DMS 273 treated with DMSO at 0.1 percent for 48 hours (cell line): ENCODE measurements around the gene OR2F2.

Experiments used
- DNase-seq: peaks from one replicate; lab custom pipeline; 2025; lab: John Stamatoyannopoulos, UW

OR2F2 gene

DNA sequence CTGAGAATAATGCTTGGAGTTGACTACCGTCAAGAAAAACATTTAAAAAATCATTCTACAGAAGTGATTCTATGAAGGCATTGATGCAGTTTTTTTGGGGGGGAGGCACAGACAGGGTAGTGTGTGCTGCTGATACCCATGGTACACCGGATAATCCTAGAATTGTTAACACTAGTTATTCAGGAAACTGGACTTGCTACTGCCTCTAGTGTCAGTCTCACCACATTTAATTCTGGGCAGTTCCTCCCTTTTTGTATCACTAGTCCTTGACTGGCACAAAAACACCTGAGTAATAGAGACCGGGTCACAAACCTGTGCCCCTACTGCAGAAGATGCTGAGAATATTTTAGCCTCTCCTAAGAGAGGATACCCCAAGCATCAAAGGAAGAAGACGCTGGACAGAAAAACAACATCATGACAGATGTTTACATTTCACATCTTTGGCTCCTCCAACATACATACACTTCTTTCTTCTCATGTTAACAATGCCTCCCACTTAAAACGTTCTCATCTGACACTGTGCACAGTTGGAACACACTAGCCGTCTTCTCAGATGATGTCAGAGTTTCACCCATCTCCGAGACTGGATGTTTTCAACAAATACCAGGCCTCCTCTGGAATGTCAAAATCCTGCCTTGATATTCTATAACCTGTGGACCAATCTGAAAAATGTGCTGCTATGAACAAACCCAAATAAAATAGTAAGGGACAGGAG lies 19.9 kb upstream of the OR2F2 start:
- DNase-seq, result no peak

DNA sequence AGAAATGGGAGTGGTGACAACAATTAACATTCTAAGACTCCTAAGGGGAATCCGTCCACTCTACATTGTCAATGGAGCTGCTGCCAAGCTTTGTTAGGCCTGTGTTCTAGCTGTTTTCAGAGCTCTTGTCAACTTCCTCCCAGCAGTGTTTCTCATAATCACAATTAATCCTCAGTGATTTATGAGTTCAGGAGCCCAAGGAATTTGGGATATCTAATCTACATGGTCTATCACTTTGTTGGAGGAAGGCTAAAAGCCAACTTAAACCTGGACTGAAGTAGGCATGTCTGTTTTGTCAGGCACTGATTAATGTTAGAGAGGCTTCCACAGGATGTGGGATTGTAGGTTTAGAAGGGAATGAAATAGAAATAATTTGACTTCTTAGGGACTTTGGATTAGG lies 10.2 kb upstream of the OR2F2 start:
- no peak for DNase-seq

DNA sequence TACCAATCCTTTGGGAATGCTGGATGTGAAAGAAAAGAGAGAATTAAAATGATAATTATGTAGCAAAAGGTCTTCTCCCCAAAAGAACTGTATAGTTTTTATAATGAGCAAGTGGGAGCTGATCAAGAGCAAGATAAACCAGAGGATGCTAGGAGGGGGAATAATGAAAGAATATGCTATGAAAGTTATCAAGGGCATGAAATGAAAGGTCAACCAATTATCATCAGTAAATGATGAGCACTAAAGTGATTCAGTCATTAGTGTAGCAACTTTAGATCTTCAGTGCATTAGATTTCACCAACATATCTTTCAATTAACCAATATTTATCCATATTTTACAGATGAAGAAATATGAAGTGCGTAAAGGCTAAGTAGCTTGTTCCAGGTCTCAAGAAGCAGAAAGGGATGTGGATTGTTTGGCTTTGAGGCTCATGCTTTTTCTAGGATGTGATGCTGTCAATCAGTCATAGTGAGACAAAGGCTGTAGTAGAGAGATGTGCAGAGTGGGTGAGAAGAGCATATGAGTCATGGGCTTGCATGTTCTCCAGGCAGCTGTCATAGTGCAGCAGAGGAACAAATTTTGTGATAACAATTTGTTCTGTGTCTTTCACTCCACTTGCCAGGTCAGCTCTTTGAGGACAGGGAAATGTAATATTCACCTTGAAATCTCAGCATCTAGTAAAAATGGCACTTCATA lies 5.7 kb upstream of the OR2F2 start:
- DNase-seq, result no peak

DNA sequence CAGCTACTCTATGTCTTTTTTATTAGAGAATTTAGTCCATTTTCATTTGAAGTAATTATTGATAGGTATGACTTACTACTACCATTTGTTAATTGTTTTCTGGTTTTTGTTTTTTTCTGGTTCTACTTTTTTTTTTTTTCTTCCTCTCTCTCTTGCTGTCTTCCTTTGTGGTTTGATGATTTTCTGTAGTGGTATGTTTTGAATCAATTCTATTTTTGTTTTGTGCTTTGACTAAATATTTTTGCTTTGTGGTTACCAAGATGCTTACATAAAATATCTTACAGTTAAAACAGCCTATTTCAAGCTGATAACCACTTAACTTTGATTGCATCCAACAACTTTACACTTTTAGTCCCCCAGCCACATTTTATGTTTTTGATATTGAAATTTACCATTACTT lies 3.3 kb upstream of the OR2F2 start:
- DNase-seq, result no peak

DNA sequence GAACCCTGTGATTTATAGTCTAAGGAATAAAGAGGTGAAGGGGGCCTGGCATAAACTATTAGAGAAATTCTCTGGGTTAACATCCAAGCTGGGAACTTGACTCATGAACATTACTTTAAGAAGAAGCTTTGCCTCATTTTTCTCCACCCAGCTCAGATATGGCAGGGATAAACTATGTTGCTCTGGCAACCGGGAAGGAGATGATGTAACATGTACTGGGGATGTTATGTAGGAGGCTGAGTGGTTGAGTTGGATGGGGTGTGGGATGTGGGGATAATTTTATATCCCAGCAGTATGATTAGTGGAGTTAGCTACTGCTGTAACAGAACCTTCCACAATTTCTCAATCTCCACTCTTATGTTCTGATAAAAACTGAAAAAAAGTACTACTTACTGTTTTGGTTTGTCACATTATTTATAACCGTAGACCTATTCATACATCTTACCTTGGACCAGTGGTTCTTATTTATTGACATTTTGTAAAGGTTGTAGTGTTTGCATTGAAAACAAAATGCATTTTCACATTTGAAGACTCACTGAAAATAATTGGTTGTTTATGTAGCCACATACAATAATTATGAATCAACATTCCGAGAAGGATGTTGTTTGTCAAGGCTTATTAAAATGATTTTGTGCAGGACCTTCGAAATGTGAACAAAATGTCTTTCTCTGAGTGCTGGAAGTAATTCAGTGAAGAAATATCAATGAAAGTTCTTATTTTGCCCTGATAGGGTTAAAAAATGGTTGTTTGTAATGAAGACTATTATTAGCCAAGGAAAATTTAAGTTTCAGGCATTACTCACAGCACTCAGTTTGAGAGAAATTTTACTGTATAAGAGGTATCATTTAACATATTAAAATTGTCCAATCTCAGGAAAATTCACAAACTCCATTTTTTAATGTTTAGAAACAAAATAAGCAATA lies 1.3 kb downstream of the OR2F2 start:
- no peak for DNase-seq

DNA sequence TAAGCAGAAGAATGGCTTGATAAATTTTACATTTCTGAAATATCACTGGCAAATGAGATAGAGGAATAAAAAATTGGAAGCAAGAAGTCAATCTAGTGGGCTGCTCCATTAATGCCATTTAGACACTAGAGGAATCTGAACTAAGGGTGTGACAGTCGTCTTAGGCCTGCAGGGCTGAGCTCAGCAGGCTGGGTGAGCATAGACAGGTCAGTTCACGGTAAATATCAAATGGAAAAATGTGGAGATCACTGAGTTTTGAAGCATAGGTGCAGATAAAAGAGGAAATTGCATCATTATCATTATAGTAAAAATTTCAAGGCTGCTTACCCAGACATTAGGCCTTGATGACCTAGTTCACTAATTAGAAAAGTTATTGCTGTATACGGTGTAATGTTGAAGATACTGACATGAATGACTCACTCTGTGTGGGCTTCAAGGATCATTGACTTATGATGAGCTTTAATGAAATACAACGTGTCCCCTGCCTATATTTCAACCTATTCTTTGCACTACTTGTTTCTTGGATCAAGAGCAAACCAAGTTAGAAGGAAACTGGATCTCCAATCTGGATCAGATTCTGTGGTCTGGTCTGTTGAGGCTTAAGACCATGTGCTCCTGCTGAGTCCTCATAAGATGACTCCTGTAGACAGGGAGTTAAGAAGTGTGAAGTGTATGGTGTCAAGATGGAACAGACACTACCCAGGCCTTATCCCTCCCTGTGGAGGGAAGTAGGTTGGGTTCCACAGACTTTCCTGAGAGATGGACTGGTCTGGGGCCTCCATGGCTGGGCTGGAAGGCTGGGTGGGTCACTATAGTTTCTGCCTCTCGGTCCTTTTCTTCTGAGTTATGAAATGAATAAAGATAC lies 3.6 kb downstream of the OR2F2 start:
- no peak for DNase-seq

DNA sequence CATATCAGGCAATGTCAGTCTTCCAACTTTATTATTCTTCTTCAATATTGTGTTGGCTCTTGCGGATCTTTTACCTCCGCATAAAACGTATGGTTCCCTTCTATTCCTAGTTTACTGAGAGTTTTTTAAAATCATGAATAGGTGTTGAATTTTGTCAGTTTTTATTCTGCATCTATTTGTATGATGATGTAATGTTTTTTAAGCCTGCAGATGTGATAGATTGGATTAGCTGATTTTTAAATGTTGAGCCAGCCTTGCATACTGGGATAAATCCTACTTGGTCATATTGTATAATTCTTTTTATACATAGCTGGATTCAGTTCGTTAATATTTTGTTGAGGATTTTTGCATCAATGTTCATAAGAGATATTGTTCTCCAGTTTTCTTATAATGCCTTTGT lies 10.4 kb downstream of the OR2F2 start:
- DNase-seq, result no peak

DNA sequence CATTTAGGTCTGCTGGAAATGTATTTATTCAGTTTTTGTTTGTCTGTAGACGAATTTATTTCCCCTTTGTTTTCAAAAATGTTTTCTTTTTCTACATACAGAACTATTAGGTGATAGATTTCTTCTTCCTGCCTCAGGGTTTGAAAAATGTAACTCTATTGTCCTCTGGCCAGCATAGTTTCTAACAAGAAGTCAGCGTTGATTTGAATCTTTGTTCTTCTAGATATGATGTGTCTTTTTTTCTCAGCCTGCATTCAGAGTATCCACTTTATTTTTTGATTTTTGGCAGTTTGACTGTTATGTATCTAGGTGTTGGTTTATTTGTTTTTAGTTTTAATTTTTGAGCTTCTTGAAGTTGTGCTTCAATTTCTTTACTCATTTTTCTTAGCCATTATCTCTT lies 12.1 kb downstream of the OR2F2 start:
- no peak for DNase-seq

DNA sequence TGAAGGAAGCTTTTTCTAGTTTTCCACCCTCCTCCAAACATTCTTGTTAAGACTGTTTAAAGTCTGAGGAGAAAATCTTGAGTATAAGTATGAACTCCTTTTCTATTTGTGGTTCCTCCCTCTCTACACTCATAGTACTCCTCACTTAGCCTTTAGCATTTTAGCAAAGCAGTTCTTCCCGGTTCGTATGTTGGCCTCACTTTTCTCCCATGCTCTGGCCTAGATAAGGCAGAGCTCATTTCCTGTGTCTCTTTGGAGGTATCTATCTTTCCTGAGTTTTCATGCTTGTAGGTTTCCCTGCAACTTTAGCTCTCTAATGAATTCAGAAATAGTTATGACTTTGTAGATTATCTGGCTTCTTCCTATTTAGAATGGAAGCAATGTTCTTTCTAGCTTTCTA lies 13.7 kb downstream of the OR2F2 start:
- no peak for DNase-seq

DNA sequence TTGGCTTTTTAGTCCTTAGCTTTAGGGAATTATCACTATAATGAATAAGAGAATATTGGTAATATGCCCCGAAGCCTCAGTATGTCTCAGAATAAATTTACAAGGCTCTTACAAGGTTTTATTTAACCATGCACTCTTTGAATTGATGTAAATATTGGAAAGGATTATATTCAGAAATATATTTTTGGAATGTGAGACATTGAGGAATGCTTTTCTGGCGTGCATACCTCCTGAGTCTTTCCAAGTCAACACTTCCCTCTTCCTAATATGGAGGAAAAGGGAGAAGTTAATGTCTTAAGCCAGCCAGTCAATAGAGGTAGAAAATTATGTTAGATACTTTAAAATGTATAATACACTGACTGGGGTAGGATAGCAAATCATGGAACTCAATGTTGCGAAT lies 18.4 kb downstream of the OR2F2 start:
- no peak for DNase-seq

DNA sequence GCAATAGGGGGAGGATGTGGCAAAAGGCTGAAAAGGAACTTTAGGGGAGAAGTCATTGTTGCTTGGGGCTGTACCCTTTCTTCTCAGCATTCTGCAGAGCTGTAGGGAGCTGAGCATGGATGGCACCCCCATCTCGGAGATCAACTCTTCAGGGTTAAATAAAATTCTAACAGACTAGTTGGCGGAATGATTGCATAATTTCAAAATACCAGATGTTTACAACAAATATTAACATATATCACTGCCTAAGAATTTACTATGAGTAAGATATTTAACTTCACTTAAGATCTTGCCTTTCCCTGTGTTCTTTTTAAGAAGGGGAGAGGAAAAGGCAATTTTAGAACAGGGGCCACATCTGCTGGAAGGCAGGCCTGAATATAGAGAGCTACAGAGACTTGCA lies 19.1 kb downstream of the OR2F2 start:
- DNase-seq, result no peak

DNA sequence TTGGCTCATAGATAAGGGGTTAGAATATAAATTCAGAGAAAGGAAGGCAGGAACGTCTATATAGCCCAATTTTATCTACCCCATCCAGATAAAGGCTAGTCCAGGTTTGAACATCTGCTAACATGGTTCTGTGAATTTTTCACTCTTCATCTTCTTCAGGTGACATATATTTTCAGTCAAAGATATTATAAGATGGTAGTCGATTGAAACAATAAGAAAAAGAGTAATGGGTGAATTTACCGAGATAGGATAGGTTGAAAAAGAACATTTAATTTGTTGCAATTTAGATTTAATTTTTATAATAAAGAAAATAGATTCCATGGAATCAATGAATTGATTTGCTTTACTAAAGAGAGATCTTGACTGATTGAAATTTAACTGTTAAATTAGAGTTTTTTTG lies 19.5 kb downstream of the OR2F2 start, which contains the start of gene OR2F1:
OR2F1 (plus strand) TSS at position 301 of the 400 bp plus-strand sequence. CDS start 5,127 bp downstream, outside the sequence.
- DNase-seq, result no peak

DNA sequence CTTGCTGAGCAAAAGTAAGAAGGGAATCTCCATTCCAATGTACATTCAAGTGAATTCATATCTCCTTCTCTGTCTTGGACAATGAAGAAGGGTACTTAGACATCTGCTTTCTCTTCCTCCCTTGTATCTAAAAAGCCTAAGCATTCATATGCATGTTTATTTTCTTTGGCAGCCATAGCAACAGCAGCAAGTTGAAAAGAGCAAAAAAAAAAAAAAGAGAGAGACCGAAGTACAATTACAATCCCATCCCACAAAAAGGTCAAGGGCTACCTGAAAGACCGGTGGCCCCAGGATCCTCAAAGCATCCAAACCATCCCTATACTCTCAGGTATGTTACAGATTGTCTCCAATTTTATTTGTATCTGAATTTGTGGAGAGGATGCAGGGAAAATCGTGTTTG lies 23.7 kb downstream of the OR2F2 start:
- no peak for DNase-seq

DNA sequence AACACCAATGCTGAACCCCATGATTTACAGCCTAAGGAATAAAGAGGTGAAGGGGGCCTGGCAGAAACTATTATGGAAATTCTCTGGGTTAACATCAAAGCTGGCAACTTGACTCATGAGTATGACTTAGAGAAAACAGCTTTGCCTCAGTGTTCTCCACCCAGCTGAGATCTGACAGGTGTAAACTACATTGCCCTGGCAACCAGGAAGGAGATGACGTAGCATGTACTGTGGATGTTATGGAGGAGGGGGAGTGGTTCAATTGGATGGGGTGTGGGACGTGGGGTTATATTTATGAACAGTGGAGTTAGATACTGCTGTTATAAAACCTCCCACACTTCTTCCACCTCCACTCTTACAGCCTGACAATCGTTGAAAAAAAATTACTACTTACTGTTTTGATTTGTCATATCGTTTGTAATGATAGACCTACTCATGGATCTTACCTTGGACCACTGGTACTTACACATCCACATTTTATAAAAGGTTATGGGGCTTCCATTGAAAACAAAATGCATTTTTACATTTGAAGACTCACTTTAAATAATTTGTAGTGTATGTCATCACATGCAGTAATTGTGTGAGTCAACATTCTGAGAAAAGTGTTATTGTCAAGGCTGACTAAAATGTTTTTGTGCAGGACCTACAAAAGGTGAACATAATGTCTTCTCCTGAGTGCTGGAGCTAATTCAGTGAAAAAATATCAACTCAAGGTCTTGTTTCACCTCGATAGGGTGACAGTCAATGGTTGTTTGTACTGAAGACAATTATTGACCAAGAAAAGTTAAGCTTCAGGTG lies 26.0 kb downstream of the OR2F2 start:
- DNase-seq, result no peak

DNA sequence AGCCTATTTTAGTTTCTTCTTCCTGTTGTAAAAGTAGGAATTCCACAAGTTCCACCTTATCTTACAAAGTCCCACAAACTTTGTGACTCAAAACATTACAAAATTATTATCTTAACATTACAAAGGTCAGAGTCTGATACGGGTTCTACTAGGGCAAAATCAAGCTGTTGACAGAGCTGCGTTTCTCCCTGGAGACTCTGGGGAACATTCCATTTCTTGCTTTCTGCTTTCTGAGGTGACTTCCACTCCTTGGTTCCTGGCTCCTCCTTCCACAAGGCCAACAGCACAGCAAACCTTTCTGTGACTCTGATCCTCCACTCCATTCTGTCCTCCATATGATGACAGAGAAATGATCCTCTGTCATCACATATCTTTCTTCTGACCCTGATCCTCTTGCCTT lies 30.2 kb downstream of the OR2F2 start:
- no peak for DNase-seq

DNA sequence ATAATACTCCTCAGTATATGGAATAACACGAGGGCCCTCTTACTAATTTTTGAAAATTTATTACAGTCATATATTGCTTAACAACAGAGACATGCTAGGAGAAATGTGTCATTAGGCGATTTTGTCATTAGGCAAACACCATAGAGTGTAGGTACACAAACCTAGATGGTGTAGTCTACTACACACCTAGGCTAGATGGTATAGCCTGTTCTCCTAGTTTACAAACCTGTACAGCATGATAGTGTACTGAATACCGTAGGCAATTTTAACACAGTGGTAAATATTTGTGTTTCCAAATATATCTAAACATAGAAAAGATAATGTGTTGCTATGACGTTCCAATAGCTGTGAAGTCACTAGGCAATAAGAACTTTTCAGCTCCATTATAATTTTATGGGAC lies 32.4 kb downstream of the OR2F2 start:
- no peak for DNase-seq

DNA sequence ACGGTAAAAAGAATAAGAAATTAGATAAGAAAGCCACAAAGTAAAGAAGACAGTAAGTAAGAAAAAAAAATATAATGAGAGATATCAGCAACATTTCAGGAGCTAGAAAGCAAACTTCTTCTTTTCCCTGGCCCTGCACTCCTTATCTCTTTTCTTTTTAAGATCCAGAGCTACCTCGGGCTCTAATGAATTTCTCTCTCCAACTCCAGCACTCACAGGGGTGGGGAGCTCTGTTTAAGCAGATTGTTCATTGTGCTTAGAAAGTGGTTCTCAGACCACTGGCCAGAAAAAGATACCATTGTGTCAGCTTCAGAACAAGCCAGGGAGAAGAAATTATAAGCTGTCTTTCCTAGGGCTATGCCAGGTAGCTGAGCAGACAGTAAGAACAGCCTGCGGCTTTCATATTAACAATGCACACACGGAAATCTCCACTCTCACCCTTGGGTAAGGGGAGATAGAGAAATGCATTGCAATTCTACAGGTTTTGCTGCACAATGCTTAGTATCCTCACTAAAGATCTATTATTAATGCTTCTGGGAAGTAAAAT lies 38.9 kb downstream of the OR2F2 start:
- no peak for DNase-seq

DNA sequence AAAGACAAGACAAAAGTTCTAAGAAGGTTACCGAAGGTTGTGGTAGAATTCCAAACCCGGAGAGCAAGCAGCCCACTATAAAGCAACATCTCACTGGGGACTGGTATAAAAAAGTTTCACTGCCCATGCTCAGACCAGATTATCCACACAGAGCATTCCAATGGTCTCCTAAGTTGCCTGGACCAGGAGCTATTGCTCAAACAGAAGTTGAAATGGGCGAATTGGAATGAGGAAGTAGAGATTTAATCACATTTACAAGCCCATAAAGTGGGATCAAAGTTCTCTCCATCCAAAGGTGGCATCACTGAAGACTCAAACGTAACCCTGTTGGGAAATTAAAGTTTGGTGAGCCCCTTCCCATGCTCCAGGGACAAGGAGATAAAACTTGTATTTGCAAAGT lies 39.4 kb downstream of the OR2F2 start:
- DNase-seq, result no peak

DNA sequence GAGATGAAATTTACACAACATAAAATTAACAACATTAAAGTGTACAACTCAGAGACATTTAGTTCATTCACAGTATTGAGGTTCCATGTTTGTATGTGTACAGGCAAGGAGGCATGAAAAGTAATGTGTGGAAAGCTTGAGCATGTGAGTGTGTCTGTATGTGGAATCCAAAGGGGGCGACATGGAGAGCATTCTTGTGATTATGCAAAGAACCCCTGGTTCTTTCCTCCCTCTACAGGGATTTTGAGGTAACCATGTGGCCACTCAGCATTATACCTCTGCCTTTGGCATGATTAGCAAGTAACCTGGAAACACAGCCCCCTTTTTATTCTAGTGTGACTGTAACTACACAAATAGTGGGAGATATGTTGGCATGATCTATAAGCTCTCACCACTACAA lies 40.6 kb downstream of the OR2F2 start:
- DNase-seq, result no peak

DNA sequence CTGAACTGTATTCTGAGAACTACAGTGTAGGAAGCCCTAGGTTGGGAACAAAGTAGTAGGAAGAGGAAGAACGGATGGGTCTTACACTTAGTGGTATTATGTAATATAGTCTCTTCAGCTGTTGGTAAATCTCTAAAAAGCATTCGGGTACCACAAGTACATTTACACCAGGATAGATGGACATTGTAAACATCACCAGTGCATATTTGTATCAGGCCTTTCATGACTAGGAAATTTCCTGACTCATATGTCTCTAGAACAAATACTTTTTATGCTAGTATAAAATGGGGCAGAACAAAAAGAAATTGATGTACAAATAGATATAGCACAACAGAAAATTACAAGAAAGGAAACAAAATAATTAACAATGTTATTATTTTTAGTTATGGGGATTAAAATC lies 43.6 kb downstream of the OR2F2 start:
- no peak for DNase-seq

DNA sequence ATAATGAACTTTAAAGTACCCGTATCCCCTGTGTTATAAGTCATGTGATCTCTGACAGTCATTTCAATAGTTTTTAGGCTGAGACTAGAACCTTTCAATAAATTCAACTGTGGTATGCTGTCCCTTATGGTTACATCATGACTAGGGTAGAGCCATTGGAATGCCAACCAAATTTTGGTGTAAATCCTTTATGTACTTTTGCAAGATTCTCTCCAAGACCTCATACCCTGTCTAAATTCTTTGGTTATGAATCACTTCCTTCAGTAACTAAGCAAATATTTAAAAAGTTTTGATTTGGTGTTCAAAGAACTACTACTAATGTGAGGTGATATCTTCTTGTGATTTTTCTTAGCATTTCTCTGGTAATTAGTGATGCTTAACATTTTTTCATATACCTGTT lies 44.3 kb downstream of the OR2F2 start:
- no peak for DNase-seq
